ENCODE measurements around the gene RACGAP1. TPM values are rescaled to one million over a fixed set of nuclear protein-coding genes. Genes with fewer than 3 reads are reported as not detected.
"Not testable (repeated sequence)": the region's sequence is repeated elsewhere in the genome, so short reads cannot be mapped to it uniquely, and the experiment has no call there.

The RACGAP1 gene
- total RNA-seq, 3 donors from 2014 or later = 16.0 to 45.5 (median 34.4) TPM

DNA sequence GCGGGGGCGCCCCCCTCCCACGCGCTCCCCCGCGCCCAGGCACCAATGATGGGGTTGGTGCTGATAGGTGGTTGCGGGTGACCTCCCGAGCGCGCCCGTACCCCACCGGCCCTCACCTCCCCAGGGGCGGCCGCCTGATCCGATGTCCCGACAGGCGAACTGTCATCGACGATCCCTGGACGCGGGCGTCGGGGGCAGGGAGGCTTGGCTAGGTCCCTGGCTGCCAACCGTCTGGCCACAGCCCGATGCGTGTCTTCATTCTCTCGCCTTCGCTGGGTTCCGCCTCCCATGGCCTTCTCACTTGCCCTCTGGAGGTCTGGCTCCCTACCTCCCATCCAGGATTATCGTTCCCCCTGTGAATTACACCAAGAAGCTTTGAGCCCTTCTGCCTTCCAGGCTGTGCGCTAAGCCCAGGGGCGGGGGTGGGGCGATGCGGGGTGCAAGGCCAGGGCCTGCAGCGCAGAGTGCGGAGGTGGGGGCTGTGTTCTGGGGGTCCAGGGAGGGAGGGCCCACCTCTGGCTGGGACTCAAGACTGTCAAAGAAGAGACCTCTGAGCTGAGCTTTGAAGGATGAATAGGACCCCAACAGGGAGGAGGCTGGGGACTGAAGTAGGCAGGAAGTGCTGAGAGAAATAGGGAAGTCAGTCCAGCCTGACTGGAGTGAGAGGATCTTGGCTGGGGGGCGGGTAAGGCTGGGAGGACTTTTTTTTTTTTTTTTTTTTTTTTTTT lies 7.7 kb upstream of the RACGAP1 start:
- TF ChIP-seq, protein P1, sequence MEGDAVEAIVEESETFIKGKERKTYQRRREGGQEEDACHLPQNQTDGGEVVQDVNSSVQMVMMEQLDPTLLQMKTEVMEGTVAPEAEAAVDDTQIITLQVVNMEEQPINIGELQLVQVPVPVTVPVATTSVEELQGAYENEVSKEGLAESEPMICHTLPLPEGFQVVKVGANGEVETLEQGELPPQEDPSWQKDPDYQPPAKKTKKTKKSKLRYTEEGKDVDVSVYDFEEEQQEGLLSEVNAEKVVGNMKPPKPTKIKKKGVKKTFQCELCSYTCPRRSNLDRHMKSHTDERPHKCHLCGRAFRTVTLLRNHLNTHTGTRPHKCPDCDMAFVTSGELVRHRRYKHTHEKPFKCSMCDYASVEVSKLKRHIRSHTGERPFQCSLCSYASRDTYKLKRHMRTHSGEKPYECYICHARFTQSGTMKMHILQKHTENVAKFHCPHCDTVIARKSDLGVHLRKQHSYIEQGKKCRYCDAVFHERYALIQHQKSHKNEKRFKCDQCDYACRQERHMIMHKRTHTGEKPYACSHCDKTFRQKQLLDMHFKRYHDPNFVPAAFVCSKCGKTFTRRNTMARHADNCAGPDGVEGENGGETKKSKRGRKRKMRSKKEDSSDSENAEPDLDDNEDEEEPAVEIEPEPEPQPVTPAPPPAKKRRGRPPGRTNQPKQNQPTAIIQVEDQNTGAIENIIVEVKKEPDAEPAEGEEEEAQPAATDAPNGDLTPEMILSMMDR (IDR thresholded peaks at IDR 0.05) = no peak
- DNase-seq (peak in 1 of 3 donors; percentile 56), ATAC-seq (peak; percentile 54)
- H3K36me3 ChIP-seq (ENCODE audit: low read depth) = no peaks in the 10 kb centered on the region
- H3K4me3 ChIP-seq = no peak overlapping the region
- H3K4me1 ChIP-seq (ENCODE audit: low read depth) = no peaks in the 10 kb centered on the region
- H3K9me3 ChIP-seq = no peaks in the 10 kb centered on the region
- intact Hi-C loops (cut with DNase I, micrococcal nuclease) = no loop called here

DNA sequence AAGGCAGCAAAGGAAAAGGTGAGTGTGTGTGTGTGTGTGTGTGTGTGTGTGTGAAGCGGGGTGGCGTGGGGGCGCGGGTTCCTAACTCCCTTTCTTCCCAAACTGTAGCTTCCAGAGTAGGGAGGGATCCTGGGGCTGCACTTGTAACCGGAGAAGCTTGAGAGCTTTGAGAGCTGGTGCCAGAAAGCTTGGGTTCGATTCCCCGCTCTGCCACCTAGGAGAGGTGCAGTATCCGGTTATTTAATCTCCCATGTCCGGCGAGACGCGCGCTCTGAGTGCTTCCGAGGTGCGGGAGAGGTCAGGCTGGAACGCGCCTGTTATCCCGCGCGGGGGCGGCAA lies 7.2 kb upstream of the RACGAP1 start:
- Histone ChIP-seq H3K4me3 (no peak overlapping the region), H3K36me3 (ENCODE audit: low read depth) (no peaks in the 10 kb centered on the region), H3K9me3 (no peaks in the 10 kb centered on the region), H3K4me1 (ENCODE audit: low read depth) (no peaks in the 10 kb centered on the region)
- DNase-seq (peak in 1 of 3 donors; percentile 42), ATAC-seq (no peak)
- TF ChIP-seq, protein P1 (IDR thresholded peaks at IDR 0.05) = no peak
- intact Hi-C loops (cut with DNase I, micrococcal nuclease) = no loop called here

DNA sequence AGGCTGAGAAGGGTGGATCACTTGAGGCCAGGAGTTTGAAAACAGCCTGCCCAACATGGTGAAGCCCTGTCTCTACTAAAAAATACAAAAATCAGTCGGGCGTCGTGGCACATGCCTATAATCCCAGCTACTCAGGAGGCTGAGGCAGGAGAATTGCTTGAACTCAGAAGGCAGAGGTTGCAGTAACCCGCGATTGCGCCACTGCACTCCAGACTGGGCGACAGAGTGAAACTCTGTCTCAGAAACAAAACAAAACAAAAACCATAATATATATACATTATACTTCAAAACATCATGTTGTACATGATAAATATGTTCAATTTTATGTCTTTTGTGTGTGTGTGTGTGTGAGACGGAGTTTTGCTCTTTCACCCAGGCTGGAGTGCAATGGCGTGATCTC lies 5.2 kb upstream of the RACGAP1 start:
- ATAC-seq; H3K9me3 ChIP-seq; intact Hi-C loops (cut with DNase I, micrococcal nuclease); H3K4me3 ChIP-seq; H3K4me1 ChIP-seq (ENCODE audit: low read depth); H3K36me3 ChIP-seq (ENCODE audit: low read depth): not testable (repeated sequence)
- peak in 1 of 3 donors; percentile 13 for DNase-seq

DNA sequence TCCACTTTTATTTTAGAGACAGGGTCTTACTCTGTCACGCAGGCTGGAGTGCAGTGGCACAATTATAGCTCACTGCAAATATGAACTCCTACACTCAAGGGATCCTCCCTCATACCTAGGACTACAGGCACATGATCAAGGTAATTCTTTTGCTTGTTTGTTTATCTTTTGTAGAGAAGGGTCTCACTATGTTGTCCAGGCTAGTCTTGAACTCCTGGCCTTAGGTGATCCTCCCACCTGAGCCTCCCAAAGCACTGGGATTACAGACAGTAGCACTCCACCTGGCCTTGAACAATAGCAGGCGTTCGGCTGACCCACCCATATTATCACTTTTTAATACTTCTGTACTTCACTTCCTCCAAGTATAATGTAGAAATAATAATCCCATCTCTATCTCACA lies 1.4 kb upstream of the RACGAP1 start:
- Histone ChIP-seq H3K9me3 (no peaks in the 10 kb centered on the region), H3K4me3 (no peak overlapping the region), H3K4me1 (ENCODE audit: low read depth) (peaks cover 9% of the 10 kb centered on the region), H3K36me3 (ENCODE audit: low read depth) (no peaks in the 10 kb centered on the region)
- ATAC-seq (no peak), DNase-seq (no peak)
- TF ChIP-seq, protein P1 (IDR thresholded peaks at IDR 0.05) = no peak
- intact Hi-C loops (cut with DNase I, micrococcal nuclease) = no loop called here

DNA sequence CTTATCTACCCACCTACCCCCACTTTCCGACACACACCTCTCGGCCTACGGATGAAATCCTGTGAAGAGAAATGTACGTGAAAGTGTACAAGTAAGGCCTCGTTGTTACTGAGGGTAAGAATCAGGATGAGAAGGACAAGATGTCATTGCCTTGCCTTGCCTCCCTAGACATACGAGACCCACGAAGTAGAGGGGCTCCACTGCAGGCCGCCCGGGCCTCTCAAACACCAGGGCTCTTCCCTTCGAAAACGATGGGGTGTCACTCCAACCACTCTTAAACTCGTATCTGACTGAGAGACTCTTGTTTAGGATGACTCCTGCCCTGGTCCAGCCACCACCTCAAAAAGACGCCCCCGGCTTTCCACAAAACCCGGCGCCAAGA lies 498 bp downstream of the RACGAP1 start:
- no peak for DNase-seq
- Histone ChIP-seq H3K4me1 (ENCODE audit: low read depth) (peaks cover 9% of the 10 kb centered on the region), H3K9me3 (no peaks in the 10 kb centered on the region), H3K4me3 (peak overlapping the region; percentile 38), H3K36me3 (ENCODE audit: low read depth) (no peaks in the 10 kb centered on the region)
- peak; percentile 27 for ATAC-seq
- intact Hi-C loops (cut with DNase I, micrococcal nuclease) = no loop called here
- TF ChIP-seq, protein P1 (IDR thresholded peaks at IDR 0.05) = no peak

DNA sequence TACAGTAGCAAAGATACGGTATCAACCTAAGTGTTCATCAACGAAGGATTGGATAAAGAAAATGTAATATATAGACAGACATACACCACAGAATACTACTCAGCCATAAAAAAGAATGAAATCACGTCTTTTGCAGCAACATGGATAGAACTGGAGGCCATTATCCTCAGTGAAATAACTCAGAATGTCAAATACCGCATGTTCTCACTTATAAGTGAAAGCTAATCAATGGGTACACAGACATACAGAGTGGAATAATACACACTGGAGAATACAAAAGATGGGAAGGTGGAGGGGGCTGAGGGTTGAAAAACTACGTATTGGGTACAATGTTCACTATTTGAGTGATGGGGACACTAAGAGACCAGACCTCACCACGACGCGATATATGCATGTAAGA lies 1.1 kb downstream of the RACGAP1 start:
- TF ChIP-seq, protein P1 (IDR thresholded peaks at IDR 0.05) = no peak
- no peak overlapping the region for H3K4me3 ChIP-seq
- no peaks in the 10 kb centered on the region for H3K36me3 ChIP-seq (ENCODE audit: low read depth)
- no peak for ATAC-seq
- no peaks in the 10 kb centered on the region for H3K9me3 ChIP-seq
- no peak for DNase-seq
- peaks cover 9% of the 10 kb centered on the region for H3K4me1 ChIP-seq (ENCODE audit: low read depth)
- intact Hi-C loops (cut with DNase I, micrococcal nuclease) = no loop called here
